NB4 (cell line): ENCODE measurements around the gene DFFB.

Experiments used
- DNase-seq: peaks from one replicate; pipeline ENCODE4 v3.0.0; 2010; ENCODE audit warnings: low read depth
- H3K4me3 ChIP-seq: one replicate; pipeline ENCODE4 v1.5.1; 2011; ENCODE audit warnings: mild to moderate bottlenecking, low read depth, low read length, moderate library complexity
- CTCF ChIP-seq: IDR thresholded peaks from one replicate; pipeline ENCODE4 v1.5.1; 2012; ENCODE audit warnings: low read depth, low read length
- MAX ChIP-seq: IDR thresholded peaks from 2 replicates; pipeline ENCODE4 v1.6.1; 2011; ENCODE audit warnings: low read depth, low read length
- MYC ChIP-seq: IDR thresholded peaks from 2 replicates; pipeline ENCODE4 v1.6.1; 2011; ENCODE audit warnings: low read depth, low read length
- POLR2A ChIP-seq: IDR thresholded peaks from 2 replicates; pipeline ENCODE4 v1.6.1; 2011; ENCODE audit warnings: mild to moderate bottlenecking; ENCODE audit not compliant: insufficient read length; ENCODE audit errors: extremely low read depth

The DFFB gene

GRCh38 chr1:3886106-3886670 is 28.9 kb downstream of the DFFB start:
- no peak overlapping the region for H3K4me3 ChIP-seq
- no peak for DNase-seq
- TF ChIP-seq CTCF: no peak
- no peak for TF ChIP-seq MAX
- TF ChIP-seq MYC: no peak
- TF ChIP-seq POLR2A: no peak

GRCh38 chr1:3886691-3887090 is 29.4 kb downstream of the DFFB start:
- no peak overlapping the region for H3K4me3 ChIP-seq
- no peak for DNase-seq
- no peak for TF ChIP-seq POLR2A
- TF ChIP-seq MAX: no peak
- TF ChIP-seq MYC: no peak

GRCh38 chr1:3888301-3888700 is 31.0 kb downstream of the DFFB start:
- DNase-seq: no peak
- no peak for TF ChIP-seq CTCF
- no peak for TF ChIP-seq POLR2A
- no peak for TF ChIP-seq MYC
- no peak for TF ChIP-seq MAX
- H3K4me3 ChIP-seq: no peak overlapping the region

- no peak overlapping the region for H3K4me3 ChIP-seq
- TF ChIP-seq MYC (no peak), POLR2A (no peak), MAX (no peak), CTCF (no peak)
- DNase-seq: no peak
These were observed 32.7 kb downstream of the DFFB start for GRCh38 chr1:3889936-3890335.

- no peak overlapping the region for H3K4me3 ChIP-seq
- TF ChIP-seq MYC (no peak), MAX (no peak), CTCF (no peak), POLR2A (no peak)
- no peak for DNase-seq
These were observed 33.4 kb downstream of the DFFB start for GRCh38 chr1:3890389-3891328.

- no peak for TF ChIP-seq MYC
- no peak for DNase-seq
- no peak overlapping the region for H3K4me3 ChIP-seq
These were observed 34.1 kb downstream of the DFFB start for GRCh38 chr1:3891329-3891865.
